IMR-90 (cell line): Measurements from ENCODE around the gene EFEMP2.

Experiments used
- CEBPB ChIP-seq: IDR thresholded peaks from 2 replicates; pipeline ENCODE4 v1.6.1; 2012; ENCODE audit warnings: low read depth, low read length, improper control_type of control experiment
- MAFK ChIP-seq: IDR thresholded peaks from 2 replicates; pipeline ENCODE4 v1.6.1; 2012; ENCODE audit warnings: low read depth, low read length, improper control_type of control experiment
- POLR2A ChIP-seq: IDR thresholded peaks from 2 replicates; pipeline ENCODE4 v1.6.1; 2012; ENCODE audit warnings: mild to moderate bottlenecking, low read depth, low read length
- RAD21 ChIP-seq: IDR thresholded peaks from 2 replicates; pipeline ENCODE4 v1.6.1; 2012; ENCODE audit warnings: low read length, improper control_type of control experiment
- SMC3 ChIP-seq: fragments of 150-350 bp; IDR thresholded peaks from 2 replicates; pipeline ENCODE4 v1.6.1; 2016; ENCODE audit warnings: low read depth, mild to moderate bottlenecking, antibody characterized with exemption, low read length, moderate library complexity
- USF2 ChIP-seq: fragments of 150-350 bp; IDR thresholded peaks from 2 replicates; pipeline ENCODE4 v1.6.1; 2017; ENCODE audit warnings: mild to moderate bottlenecking, antibody characterized with exemption, low read length, low read depth
- TF ChIP-seq, protein P1 (sequence below): conservative IDR thresholded peaks from 2 replicates; pipeline ENCODE4 v1.5.1; 2012; ENCODE audit warnings: mild to moderate bottlenecking, low read depth, low read length, improper control_type of control experiment

- TF ChIP-seq, protein P1, sequence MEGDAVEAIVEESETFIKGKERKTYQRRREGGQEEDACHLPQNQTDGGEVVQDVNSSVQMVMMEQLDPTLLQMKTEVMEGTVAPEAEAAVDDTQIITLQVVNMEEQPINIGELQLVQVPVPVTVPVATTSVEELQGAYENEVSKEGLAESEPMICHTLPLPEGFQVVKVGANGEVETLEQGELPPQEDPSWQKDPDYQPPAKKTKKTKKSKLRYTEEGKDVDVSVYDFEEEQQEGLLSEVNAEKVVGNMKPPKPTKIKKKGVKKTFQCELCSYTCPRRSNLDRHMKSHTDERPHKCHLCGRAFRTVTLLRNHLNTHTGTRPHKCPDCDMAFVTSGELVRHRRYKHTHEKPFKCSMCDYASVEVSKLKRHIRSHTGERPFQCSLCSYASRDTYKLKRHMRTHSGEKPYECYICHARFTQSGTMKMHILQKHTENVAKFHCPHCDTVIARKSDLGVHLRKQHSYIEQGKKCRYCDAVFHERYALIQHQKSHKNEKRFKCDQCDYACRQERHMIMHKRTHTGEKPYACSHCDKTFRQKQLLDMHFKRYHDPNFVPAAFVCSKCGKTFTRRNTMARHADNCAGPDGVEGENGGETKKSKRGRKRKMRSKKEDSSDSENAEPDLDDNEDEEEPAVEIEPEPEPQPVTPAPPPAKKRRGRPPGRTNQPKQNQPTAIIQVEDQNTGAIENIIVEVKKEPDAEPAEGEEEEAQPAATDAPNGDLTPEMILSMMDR: no peak
- TF ChIP-seq RAD21 (no peak), USF2 (no peak), CEBPB (no peak), POLR2A (peak; percentile 3; the same call in 1 of the 2 replicates), MAFK (no peak), SMC3 (no peak)
These were observed 20.2 kb upstream of the EFEMP2 start for GRCh38 chr11:65892661-65893317.
